Uterus (tissue), 2 donors: Measurements from ENCODE around the gene LIPM.

Experiments used
- CTCF ChIP-seq, 4 experiments: fragments of 200-600 bp in 2 of 4; fragments of 450-650 bp in 2 of 4; sonication (generic) in 2 of 4; IDR thresholded peaks; one replicate each; pipeline ENCODE4 v1.5.1; 2016 to 2019; ENCODE audit warnings: antibody characterized with exemption in 4 of 4, mild to moderate bottlenecking in 2 of 4, moderate library complexity in 1 of 4
- POLR2A ChIP-seq, 2 donors: fragments of 450-650 bp; IDR thresholded peaks; one replicate each; pipeline ENCODE4 v1.6.1; 2016; ENCODE audit warnings: antibody characterized with exemption in 2 of 2, mild to moderate bottlenecking in 1 of 2, moderate library complexity in 1 of 2

GRCh38 chr10:88800152-88801125 lies 2.1 kb upstream of the LIPM start:
- no peak for TF ChIP-seq CTCF (IDR thresholded peaks at IDR 0.05)
- no peak for TF ChIP-seq POLR2A (IDR thresholded peaks at IDR 0.05)
